Erythroblast (primary cell): ENCODE results near the gene TRAF3IP1.

Experiments
- DNase-seq, 2 experiments: peaks; one replicate each; lab custom pipeline; 2025; lab: John Stamatoyannopoulos, UW
- GATA1 ChIP-seq: IDR thresholded peaks from 2 replicates; pipeline ENCODE4 v1.6.1; 2011; ENCODE audit warnings: low read depth, mild to moderate bottlenecking, control low read depth, low read length, moderate library complexity
- POLR2A ChIP-seq: IDR thresholded peaks from 2 replicates; pipeline ENCODE4 v1.6.1; 2011; ENCODE audit warnings: mild to moderate bottlenecking, low read length

Gene TRAF3IP1

GRCh38 chr2:238336151-238336550, 15.8 kb downstream of the TRAF3IP1 start:
- DNase-seq: no peak
- TF ChIP-seq POLR2A (no peak), GATA1 (no peak)

GRCh38 chr2:238336793-238337444, 16.6 kb downstream of the TRAF3IP1 start:
- DNase-seq: no peak
- no peak for TF ChIP-seq GATA1
- no peak for TF ChIP-seq POLR2A

GRCh38 chr2:238337846-238338245, 17.5 kb downstream of the TRAF3IP1 start:
- DNase-seq: no peak
- no peak for TF ChIP-seq POLR2A
- TF ChIP-seq GATA1: no peak

- TF ChIP-seq GATA1 (no peak), POLR2A (no peak)
- no peak for DNase-seq
Observed at GRCh38 chr2:238338710-238339394, 18.5 kb downstream of the TRAF3IP1 start.

GRCh38 chr2:238339395-238339780, 19.1 kb downstream of the TRAF3IP1 start:
- no peak for DNase-seq
- no peak for TF ChIP-seq POLR2A
- no peak for TF ChIP-seq GATA1

GRCh38 chr2:238339814-238340213, 19.5 kb downstream of the TRAF3IP1 start:
- TF ChIP-seq POLR2A: no peak
- TF ChIP-seq GATA1: no peak
- DNase-seq: no peak

GRCh38 chr2:238341536-238341935, 21.2 kb downstream of the TRAF3IP1 start:
- TF ChIP-seq GATA1 (no peak), POLR2A (no peak)
- DNase-seq: no peak

GRCh38 chr2:238344035-238344434, 23.7 kb downstream of the TRAF3IP1 start:
- no peak for TF ChIP-seq POLR2A
- TF ChIP-seq GATA1: no peak
- no peak for DNase-seq

GRCh38 chr2:238344517-238344916, 24.2 kb downstream of the TRAF3IP1 start:
- no peak for DNase-seq
- TF ChIP-seq POLR2A: no peak
- no peak for TF ChIP-seq GATA1

GRCh38 chr2:238345297-238345968, 25.1 kb downstream of the TRAF3IP1 start:
- TF ChIP-seq POLR2A: no peak
- no peak for TF ChIP-seq GATA1

GRCh38 chr2:238346544-238346943, 26.2 kb downstream of the TRAF3IP1 start:
- DNase-seq: no peak
- TF ChIP-seq POLR2A: no peak

More at GRCh38 chr2:238345297-238345968, 25.1 kb downstream of the TRAF3IP1 start:
- DNase-seq: no peak

GRCh38 chr2:238350150-238350897, 30.0 kb downstream of the TRAF3IP1 start:
- TF ChIP-seq GATA1: no peak
- no peak for TF ChIP-seq POLR2A
- no peak for DNase-seq

GRCh38 chr2:238351315-238351714, 31.0 kb downstream of the TRAF3IP1 start:
- no peak for DNase-seq
- TF ChIP-seq POLR2A (no peak), GATA1 (no peak)
